Neuronal stem cell (in vitro differentiated cells): Measurements from ENCODE around the gene TAGLN2.

ENCODE experiments used
- DNase-seq: peaks from one replicate; pipeline ENCODE4 v3.0.0-alpha.2; 2013; ENCODE audit warnings: low spot score
- H2AFZ ChIP-seq: one replicate; pipeline ENCODE4 v1.6.1; 2013; ENCODE audit warnings: mild to moderate bottlenecking, low read length, inconsistent platforms
- H2AK5ac ChIP-seq: 2 replicates; pipeline ENCODE4 v1.6.1; 2013; ENCODE audit warnings: low read depth, mild to moderate bottlenecking, inconsistent platforms, low read length, moderate library complexity, mixed read lengths
- H2BK120ac ChIP-seq: 2 replicates; pipeline ENCODE4 v1.6.1; 2013; ENCODE audit warnings: low read depth, mild to moderate bottlenecking, inconsistent platforms, low read length, moderate library complexity, mixed read lengths
- H2BK12ac ChIP-seq: one replicate; pipeline ENCODE4 v1.6.1; 2013; ENCODE audit warnings: low read length, inconsistent platforms
- H2BK15ac ChIP-seq: 2 replicates; pipeline ENCODE4 v1.6.1; 2013; ENCODE audit warnings: mild to moderate bottlenecking, low read length, inconsistent platforms, mixed read lengths
- H2BK5ac ChIP-seq: one replicate; pipeline ENCODE4 v1.6.1; 2013; ENCODE audit warnings: inconsistent platforms, mild to moderate bottlenecking, low read length, moderate library complexity
- H3K14ac ChIP-seq: one replicate; pipeline ENCODE4 v1.6.1; 2013; ENCODE audit warnings: low read length, inconsistent platforms
- H3K18ac ChIP-seq: 2 replicates; pipeline ENCODE4 v1.6.1; 2013; ENCODE audit warnings: low read length, inconsistent platforms
- H3K23ac ChIP-seq: 2 replicates; pipeline ENCODE4 v1.6.1; 2013; ENCODE audit warnings: low read depth, mild to moderate bottlenecking, mixed read lengths, low read length, inconsistent platforms; ENCODE audit not compliant: poor library complexity
- H3K27ac ChIP-seq: replicated peaks from 3 replicates; pipeline ENCODE4 v1.5.1; 2013; ENCODE audit warnings: low read length, inconsistent platforms
- H3K27me3 ChIP-seq, 3 experiments: 2 replicates each; pipeline ENCODE4 v1.6.1; 2013; ENCODE audit warnings: low read length in 3 of 3, mild to moderate bottlenecking in 2 of 3, inconsistent platforms in 1 of 3, low read depth in 1 of 3, mixed read lengths in 1 of 3, moderate library complexity in 1 of 3; ENCODE audit not compliant: control insufficient read depth in 3 of 3, insufficient read depth in 3 of 3
- H3K36me3 ChIP-seq, 2 donors: replicated peaks in 1 of 2; 2 replicates each; pipeline ENCODE4 v1.6.1; 2013; ENCODE audit warnings: low read length in 2 of 2; ENCODE audit not compliant: control insufficient read depth in 2 of 2, insufficient read depth in 2 of 2
- H3K4ac ChIP-seq: 2 replicates; pipeline ENCODE4 v1.6.1; 2013; ENCODE audit warnings: inconsistent platforms, mild to moderate bottlenecking, low read length, moderate library complexity
- H3K4me1 ChIP-seq, 2 donors: 1 replicate in 1 of 2; 2 replicates in 1 of 2; pipeline ENCODE4 v1.6.1; 2013; ENCODE audit warnings: low read length in 2 of 2, low read depth in 1 of 2; ENCODE audit not compliant: control insufficient read depth in 2 of 2, insufficient read depth in 1 of 2
- H3K4me2 ChIP-seq: one replicate; pipeline ENCODE4 v1.6.1; 2013; ENCODE audit warnings: mild to moderate bottlenecking, low read length, inconsistent platforms; ENCODE audit not compliant: insufficient read depth, poor library complexity, severe bottlenecking
- H3K4me3 ChIP-seq, 2 donors: 2 replicates each; pipeline ENCODE4 v1.5.1; 2013; ENCODE audit warnings: low read length in 2 of 2, mild to moderate bottlenecking in 2 of 2, inconsistent platforms in 1 of 2, moderate library complexity in 1 of 2
- H3K79me1 ChIP-seq: one replicate; pipeline ENCODE4 v1.6.1; 2013; ENCODE audit warnings: low read depth, mild to moderate bottlenecking, inconsistent platforms, low read length, moderate library complexity
- H3K9ac ChIP-seq: one replicate; pipeline ENCODE4 v1.6.1; 2013; ENCODE audit warnings: mild to moderate bottlenecking, low read depth, low read length, inconsistent platforms; ENCODE audit not compliant: poor library complexity
- H3K9me3 ChIP-seq, 2 donors: replicated peaks in 1 of 2; 2 replicates each; pipeline versions ENCODE3 to v1.6.1; 2013; ENCODE audit warnings: low read length in 2 of 2, mild to moderate bottlenecking in 2 of 2, inconsistent platforms in 1 of 2, low read depth in 1 of 2, mixed read lengths in 1 of 2, moderate library complexity in 1 of 2; ENCODE audit not compliant: control insufficient read depth in 2 of 2, insufficient read depth in 1 of 2
- H4K8ac ChIP-seq: one replicate; pipeline ENCODE4 v1.6.1; 2013; ENCODE audit warnings: low read depth, mild to moderate bottlenecking, inconsistent platforms, low read length, moderate library complexity
- H4K91ac ChIP-seq: one replicate; pipeline ENCODE4 v1.6.1; 2013; ENCODE audit warnings: low read length, low read depth, mild to moderate bottlenecking, inconsistent platforms; ENCODE audit not compliant: poor library complexity
- WGBS, 2 donors: extraction: QIAGEN DNeasy Blood & Tissue Kit; methylation state at CpG; one replicate each; pipeline ENCODE4 v1.1.7; 2013; ENCODE audit warnings: missing lambda C conversion rate in 2 of 2, mixed read lengths in 1 of 2; ENCODE audit not compliant: insufficient read length in 2 of 2, insufficient replicate concordance in 1 of 2; ENCODE audit errors: extremely low coverage in 2 of 2; 5-methylcytosine and 5-hydroxymethylcytosine counted together

TAGLN2 gene

GRCh38 chr1:159934136-159935039 is 9.1 kb upstream of the TAGLN2 start:
- no CpG with 5 or more reads among the region's 14 CpGs for WGBS, 2 donors
- Histone ChIP-seq H3K4me2 (no peak overlapping the region), H3K18ac (no peak overlapping the region), H3K14ac (no peak overlapping the region), H3K4me3 (no peak overlapping the region), H3K27me3 (peaks cover 0 to 2% (median 0%) of the 10 kb centered on the region in 3 experiments), H4K91ac (no peak overlapping the region), H4K8ac (no peak overlapping the region), H2BK5ac (no peak overlapping the region), H3K27ac (no peak overlapping the region), H3K79me1 (no peaks in the 10 kb centered on the region), H2AFZ (no peak overlapping the region), H3K4me1 (peaks cover 8 to 19% of the 10 kb centered on the region in 2 donors), H3K36me3 (peaks cover 20 to 50% of the 10 kb centered on the region in 2 donors), H2BK15ac (no peak overlapping the region), H3K9ac (no peak overlapping the region), H2AK5ac (no peak overlapping the region), H2BK120ac (no peak overlapping the region), H3K4ac (no peak overlapping the region), H2BK12ac (no peak overlapping the region), H3K9me3 (no peaks in the 10 kb centered on the region), H3K23ac (peak overlapping the region; percentile 13)
- no peak for DNase-seq

DNA sequence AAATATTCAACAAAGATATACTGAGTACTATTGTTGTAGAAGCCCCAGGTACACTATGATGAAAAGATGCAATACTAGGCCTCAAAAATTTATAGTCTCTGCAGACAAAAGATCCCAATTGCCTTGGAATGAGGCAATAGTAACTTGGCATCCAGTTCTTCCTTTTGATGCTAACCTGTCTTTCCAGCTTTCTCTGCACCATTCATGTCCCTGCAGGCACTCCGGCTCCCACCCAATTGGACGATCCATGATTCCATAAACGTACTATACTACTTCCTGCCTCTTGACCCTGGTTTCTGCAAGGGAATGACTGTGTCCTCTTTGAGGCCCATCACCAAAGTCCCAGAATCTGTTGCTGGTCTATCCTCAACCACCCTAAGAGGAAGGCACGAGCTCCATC is 8.0 kb upstream of the TAGLN2 start:
- DNase-seq: no peak
- peaks cover 0 to 2% (median 0%) of the 10 kb centered on the region in 3 experiments for H3K27me3 ChIP-seq
- H3K4me3 ChIP-seq: no peak overlapping the region
- no peak overlapping the region for H3K23ac ChIP-seq
- H2AFZ ChIP-seq: no peak overlapping the region
- no peak overlapping the region for H2BK12ac ChIP-seq
- no peak overlapping the region for H3K18ac ChIP-seq
- no peak overlapping the region for H2BK15ac ChIP-seq
- no peak overlapping the region for H2AK5ac ChIP-seq
- WGBS, 2 donors: no CpG with 5 or more reads among the region's 4 CpGs
- no peaks in the 10 kb centered on the region for H3K79me1 ChIP-seq
- H3K9me3 ChIP-seq: no peaks in the 10 kb centered on the region
- H2BK5ac ChIP-seq: no peak overlapping the region
- no peak overlapping the region for H3K4me2 ChIP-seq
- H3K4ac ChIP-seq: no peak overlapping the region
- H3K4me1 ChIP-seq: peaks cover 8 to 18% of the 10 kb centered on the region in 2 donors
- H4K91ac ChIP-seq: no peak overlapping the region
- no peak overlapping the region for H3K9ac ChIP-seq
- H3K36me3 ChIP-seq: peaks cover 26 to 54% of the 10 kb centered on the region in 2 donors
- H3K27ac ChIP-seq: no peak overlapping the region
- no peak overlapping the region for H4K8ac ChIP-seq
- H3K14ac ChIP-seq: no peak overlapping the region
- H2BK120ac ChIP-seq: no peak overlapping the region

GRCh38 chr1:159932296-159933285 is 7.3 kb upstream of the TAGLN2 start:
- no peak overlapping the region for H2BK120ac ChIP-seq
- no peaks in the 10 kb centered on the region for H3K79me1 ChIP-seq
- no peak overlapping the region for H2BK5ac ChIP-seq
- no peak overlapping the region for H2BK12ac ChIP-seq
- no peak overlapping the region for H3K4ac ChIP-seq
- H3K36me3 ChIP-seq: peaks cover 26 to 55% of the 10 kb centered on the region in 2 donors
- no peak overlapping the region for H2AFZ ChIP-seq
- peaks cover 0 to 2% (median 0%) of the 10 kb centered on the region in 3 experiments for H3K27me3 ChIP-seq
- no peak overlapping the region for H3K4me3 ChIP-seq
- H3K23ac ChIP-seq: no peak overlapping the region
- no peaks in the 10 kb centered on the region for H3K9me3 ChIP-seq
- no peak overlapping the region for H3K4me2 ChIP-seq
- no peak overlapping the region for H2AK5ac ChIP-seq
- H3K18ac ChIP-seq: no peak overlapping the region
- no peak overlapping the region for H3K14ac ChIP-seq
- H4K91ac ChIP-seq: no peak overlapping the region
- no peak overlapping the region for H3K27ac ChIP-seq
- no peak overlapping the region for H2BK15ac ChIP-seq
- no peak overlapping the region for H4K8ac ChIP-seq
- WGBS, 2 donors: no CpG with 5 or more reads among the region's 16 CpGs
- DNase-seq: no peak
- H3K9ac ChIP-seq: no peak overlapping the region
- peaks cover 8 to 10% of the 10 kb centered on the region in 2 donors for H3K4me1 ChIP-seq
